Smooth muscle cell of the brain vasculature (primary cell): Measurements from ENCODE around the gene VPS51.

ENCODE experiments used
- DNase-seq: peaks from one replicate; pipeline ENCODE4 v3.0.0-alpha.2; 2012; ENCODE audit warnings: low read depth, low spot score

Gene VPS51

GRCh38 chr11:65071907-65072630 is 23.9 kb upstream of the VPS51 start:
- no peak for DNase-seq

DNA sequence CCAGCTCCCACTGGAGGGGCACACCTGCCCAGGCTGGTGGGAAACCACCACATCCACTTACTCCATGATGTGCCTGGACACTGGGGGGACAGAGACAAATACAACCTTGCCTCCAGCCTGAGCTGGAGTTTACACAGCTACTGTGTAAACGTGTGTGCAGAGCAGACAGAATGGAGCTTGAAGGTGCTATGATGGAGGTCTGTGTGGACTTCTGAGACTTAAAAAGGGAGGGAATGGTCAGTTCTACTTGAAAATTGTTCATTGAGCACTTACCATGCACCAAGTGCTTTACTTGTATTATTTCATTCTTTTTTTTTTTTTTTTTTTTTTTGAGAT is 23.4 kb upstream of the VPS51 start:
- DNase-seq, result no peak

DNA sequence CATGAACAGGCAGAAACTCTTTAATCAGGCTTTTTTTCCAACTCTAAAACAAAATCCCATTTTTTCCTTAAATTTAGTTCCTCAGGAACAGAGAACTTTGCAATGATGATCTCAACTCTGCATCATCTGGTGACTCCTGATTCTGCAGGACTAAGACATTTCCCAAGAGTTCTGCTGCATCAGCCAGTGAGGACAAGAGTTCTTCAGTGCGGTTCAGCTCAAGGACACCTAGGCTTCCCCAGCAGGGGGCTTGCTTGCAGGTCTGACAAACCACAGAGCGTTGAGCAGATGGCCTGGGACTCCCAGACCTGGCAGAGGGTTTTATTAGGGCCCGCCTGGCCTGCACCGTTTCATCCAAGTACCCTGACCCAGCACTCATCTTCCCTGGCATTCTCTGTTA is 18.6 kb upstream of the VPS51 start:
- no peak for DNase-seq

GRCh38 chr11:65078151-65078550 is 17.9 kb upstream of the VPS51 start:
- no peak for DNase-seq

DNA sequence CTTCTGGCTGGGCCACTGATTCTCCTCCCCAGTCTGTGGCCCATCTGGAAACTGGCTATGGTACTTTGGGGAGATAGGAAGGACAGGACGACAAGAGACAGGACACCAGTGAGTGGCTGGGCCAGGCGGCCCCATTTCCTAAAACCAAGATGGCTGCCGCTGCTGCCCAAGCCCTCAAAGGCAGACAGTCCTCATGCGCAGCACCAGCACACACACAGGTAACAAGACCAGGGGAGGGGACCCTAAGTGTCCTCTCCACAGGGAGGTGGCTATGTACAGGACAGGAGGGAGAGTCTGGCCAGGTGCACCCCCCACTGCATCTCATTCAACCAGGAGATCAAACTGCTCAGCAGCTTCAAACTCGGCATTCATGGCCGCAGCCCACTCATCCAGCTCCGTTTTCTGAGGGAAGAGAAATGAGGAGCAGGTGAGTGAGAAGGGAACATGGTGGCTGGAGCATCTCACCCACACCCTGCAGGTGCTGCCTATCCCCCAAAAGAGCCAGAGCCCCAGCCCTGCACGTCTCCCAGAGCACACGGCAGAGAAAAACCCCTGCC is 17.1 kb upstream of the VPS51 start:
- DNase-seq, result no peak

DNA sequence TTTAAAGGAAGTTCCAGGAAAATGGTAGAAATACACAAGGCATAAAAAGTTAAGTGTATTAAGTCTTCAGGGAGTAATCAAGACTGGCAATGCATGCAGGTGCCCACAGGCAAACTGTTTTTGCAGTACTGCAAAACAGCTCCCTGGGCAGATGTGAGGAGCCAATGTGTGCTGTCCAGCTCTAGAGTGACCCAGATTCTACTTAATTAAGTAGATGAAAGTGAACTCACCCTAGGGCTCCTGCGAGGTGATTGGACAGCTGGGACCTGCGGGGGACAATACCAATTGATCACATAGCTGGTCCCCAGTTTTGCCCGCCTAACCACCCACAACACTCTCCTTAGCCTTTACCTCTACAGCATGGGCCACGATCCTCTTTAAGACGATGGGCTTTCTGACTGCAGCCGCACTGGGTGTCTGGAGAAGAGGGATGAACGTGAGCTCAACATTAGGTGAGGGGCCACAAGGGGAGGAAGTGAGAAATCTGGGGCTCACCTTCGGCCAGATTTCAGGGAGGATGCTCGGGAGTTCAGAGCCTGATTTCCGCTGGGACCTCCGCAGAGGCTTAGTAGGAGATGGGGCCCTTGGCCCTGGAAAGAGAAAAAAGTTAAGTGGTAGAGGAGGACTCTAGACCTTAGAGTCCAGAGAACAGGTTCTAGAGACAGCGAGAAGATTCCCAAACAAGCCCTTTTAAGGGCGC is 12.7 kb upstream of the VPS51 start:
- DNase-seq, result no peak

GRCh38 chr11:65083834-65084597 is 12.0 kb upstream of the VPS51 start, which contains the start of the genes CDCA5 and ZFPL1:
TSS of gene CDCA5 (minus strand) at chr11:65084040. CDS start at chr11:65083978, 62 bp downstream.
TSS of gene ZFPL1 (plus strand) at chr11:65084222. CDS start at chr11:65084699, 477 bp downstream.
- DNase-seq, result peak; percentile 83

- DNase-seq, result no peak
Observed at GRCh38 chr11:65084598-65085375, 11.2 kb upstream of the VPS51 start.

GRCh38 chr11:65085446-65085845 is 10.6 kb upstream of the VPS51 start:
- DNase-seq, result no peak

- DNase-seq, result no peak
Observed at GRCh38 chr11:65086809-65087208, 9.2 kb upstream of the VPS51 start.

- no peak for DNase-seq
Observed at GRCh38 chr11:65087216-65087615, 8.8 kb upstream of the VPS51 start.

DNA sequence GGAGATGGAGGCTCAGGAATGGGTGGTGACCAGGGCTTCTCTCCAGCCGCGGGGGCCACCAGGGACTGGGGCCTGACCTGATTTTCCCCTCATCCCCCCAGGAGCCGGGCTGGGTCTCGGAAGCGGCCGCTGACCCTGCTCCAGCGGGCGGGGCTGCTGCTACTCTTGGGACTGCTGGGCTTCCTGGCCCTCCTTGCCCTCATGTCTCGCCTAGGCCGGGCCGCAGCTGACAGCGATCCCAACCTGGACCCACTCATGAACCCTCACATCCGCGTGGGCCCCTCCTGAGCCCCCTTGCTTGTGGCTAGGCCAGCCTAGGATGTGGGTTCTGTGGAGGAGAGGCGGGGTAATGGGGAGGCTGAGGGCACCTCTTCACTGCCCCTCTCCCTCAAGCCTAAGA is 8.2 kb upstream of the VPS51 start:
- no peak for DNase-seq

GRCh38 chr11:65089621-65090020 is 6.4 kb upstream of the VPS51 start:
- DNase-seq, result no peak

- no peak for DNase-seq
Observed at GRCh38 chr11:65090628-65091027, 5.4 kb upstream of the VPS51 start.

- DNase-seq, result no peak
Observed at GRCh38 chr11:65095427-65095826, 587 bp upstream of the VPS51 start.

- DNase-seq, result no peak
Observed at GRCh38 chr11:65096926-65097325, 912 bp downstream of the VPS51 start.

- no peak for DNase-seq
Observed at GRCh38 chr11:65100674-65101350, 4.8 kb downstream of the VPS51 start.

DNA sequence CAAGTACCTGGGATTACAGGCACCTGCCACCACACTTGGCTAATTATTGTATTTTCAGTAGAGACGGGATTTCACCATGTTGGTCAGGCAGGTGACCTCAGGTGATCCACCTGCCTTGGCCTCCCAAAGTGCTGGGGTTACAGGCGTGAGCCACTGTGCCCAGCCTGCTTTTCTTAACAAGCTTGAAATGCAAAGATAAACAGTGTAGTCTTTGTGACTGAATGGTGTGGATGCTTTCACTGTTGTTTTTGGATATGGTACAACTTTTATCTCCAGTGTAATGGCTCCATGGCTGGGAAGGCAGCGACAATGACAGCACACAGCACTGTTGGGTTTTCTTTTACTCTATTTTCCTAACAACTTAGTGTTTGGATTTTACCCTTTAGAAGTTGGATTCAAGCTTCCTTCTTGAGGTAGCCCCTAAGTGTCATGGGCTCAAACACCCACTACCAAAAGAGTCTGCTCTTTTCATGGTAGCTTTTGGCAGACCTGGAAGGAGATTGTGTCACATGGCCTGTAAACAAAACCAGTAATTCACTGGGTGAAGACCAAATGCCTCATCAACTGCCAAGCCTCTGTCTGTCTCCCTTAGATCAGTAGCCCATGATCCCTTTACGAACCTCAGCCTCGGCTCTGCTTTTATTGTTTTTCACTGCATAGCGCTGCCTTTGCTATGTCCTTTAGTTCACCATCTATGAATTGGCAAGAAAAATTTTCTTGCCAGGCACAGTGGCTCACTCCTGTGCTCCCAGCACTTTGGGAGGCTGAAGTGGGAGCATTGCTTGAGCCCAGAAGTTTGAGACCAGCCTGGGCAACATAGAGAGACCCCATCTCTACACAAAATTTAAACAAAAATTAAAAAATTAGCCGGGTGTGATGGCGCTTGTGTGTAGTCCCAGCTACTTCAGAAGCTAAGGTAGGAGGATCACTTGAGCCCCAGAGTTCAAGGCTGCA is 6.4 kb downstream of the VPS51 start:
- no peak for DNase-seq

DNA sequence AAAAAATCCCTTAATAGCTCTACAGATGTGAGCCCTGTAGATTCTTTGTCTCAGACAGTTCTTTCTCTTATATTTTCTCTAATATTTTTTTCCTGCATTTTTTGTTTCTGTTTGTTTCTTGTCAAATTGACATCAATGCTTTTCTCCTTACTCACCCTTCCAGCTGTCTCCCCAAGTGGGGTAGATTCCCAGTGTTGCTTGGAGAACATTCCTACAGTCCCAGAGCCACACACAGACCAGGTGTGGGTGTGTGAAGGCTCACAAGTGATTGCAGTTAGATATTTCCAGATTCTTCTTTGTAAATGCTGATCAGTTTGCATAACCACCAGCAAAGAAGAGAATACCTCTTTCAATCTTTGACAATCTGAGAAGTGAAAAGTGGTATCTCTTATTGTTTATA is 7.5 kb downstream of the VPS51 start:
- DNase-seq, result no peak

DNA sequence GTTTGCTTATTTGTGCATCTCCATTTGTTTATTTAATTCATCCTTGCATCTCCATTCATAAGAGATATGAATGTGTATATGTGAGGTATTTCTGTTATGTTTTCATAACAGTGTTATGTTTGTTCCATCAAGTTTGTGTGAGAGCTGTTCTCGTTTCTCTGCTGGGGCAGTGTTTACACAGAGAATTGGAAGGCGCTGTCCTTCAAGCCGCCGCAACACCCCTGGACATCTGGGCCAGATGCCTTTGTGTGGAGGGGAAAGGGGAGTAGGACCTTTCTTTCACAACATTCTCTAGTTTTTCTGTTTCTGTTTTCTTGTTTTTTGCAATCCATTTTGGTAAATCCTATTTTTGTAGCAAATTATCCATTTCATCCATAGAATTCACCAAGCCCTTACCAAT is 8.6 kb downstream of the VPS51 start:
- DNase-seq, result no peak
